ENCODE data around the gene FOXP4. TPM values are rescaled to one million over a fixed set of nuclear protein-coding genes. Genes with fewer than 3 reads are reported as not detected.

FOXP4 gene
- total and polyA plus RNA-seq, 2 of the 13 experiments (the other 11 are each of a cell fraction or from before 2014, with no cell fraction given): 11.0 to 12.4 TPM

DNA sequence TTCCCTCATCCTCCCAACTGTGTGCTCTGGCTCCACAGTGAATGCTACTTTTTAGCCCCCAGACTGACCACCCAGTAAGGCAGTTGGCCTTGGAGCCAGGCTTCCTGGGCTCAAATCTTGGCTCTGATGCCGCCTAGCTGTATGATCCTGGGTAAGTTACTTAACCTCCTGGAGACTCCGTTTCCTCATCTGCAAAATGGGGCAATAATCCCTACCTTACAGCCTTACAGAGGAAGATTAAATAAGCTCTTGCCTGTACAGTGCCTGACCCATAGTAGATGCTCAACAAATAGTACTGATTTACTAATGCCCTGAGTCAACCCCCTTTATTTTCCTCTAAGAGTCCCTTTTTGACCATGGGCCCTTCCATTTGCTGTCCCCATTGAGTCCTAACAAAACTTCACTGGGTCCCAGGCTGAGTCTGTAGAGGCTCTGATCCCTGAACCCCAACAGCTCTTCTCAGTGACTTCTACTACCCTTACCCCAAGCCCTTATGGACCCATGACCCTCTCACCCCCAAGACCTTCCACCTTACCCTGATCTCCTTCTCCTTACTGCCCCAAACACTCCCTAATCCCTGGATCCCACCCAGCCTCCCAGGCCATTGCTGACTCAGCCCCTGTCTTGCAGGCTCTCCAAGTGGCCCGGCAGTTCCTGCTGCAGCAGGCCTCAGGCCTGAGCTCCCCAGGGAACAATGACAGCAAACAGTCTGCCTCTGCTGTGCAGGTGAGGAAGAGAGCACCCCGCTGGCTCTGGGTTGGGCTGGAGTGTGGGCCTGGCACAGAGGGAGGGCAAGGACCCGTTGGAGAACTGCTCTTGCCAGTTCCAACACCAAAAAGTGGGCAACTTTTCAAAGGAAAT is 31.4 kb downstream of the FOXP4 start (continued):
- TF ChIP-seq SRSF1 (optimal IDR thresholded peaks at IDR 0.05; ENCODE audit: low read depth, low read length) (no peak), ZBTB40 (IDR thresholded peaks at IDR 0.05) (no peak), ZBTB40 (CRISPR knock-in tag; IDR thresholded peaks at IDR 0.05) (no peak), E2F1 (CRISPR knock-in tag; IDR thresholded peaks at IDR 0.05) (no peak), ZNF142 (CRISPR knock-in tag; IDR thresholded peaks at IDR 0.05) (0 out of 2 replicates have a peak, but pooled peaks have one; percentile 56), TRIM22 (IDR thresholded peaks at IDR 0.05) (no peak), NFYB (CRISPR knock-in tag; IDR thresholded peaks at IDR 0.05) (0 out of 2 replicates have a peak, but pooled peaks have one; percentile 13), SIX1 (CRISPR knock-in tag; IDR thresholded peaks at IDR 0.05; ENCODE audit: borderline replicate concordance) (no peak)

Measured in HepG2 (cell line).